ENCODE results near the gene RANBP10. TPM values are rescaled to one million over a fixed set of nuclear protein-coding genes. Genes with fewer than 3 reads are reported as not detected.

RANBP10 gene
- total and polyA plus RNA-seq, 2 of the 13 experiments (the other 11 are each of a cell fraction or from before 2014, with no cell fraction given) = 9.2 to 22.7 TPM

- TF ChIP-seq ERF (CRISPR knock-in tag; IDR thresholded peaks at IDR 0.05) (peak; percentile 48; the same call in 1 of the 2 replicates), POGK (CRISPR knock-in tag; conservative IDR thresholded peaks at IDR 0.05) (peak; percentile 80; the same call in 1 of the 2 replicates), ZNF75D (CRISPR knock-in tag; IDR thresholded peaks at IDR 0.05; ENCODE audit: borderline replicate concordance) (no peak), MIER2 (CRISPR knock-in tag; IDR thresholded peaks at IDR 0.05) (0 out of 2 replicates have a peak, but pooled peaks have one; percentile 19), CEBPB (IDR thresholded peaks at IDR 0.05; ENCODE audit: borderline replicate concordance, low read depth, low read length) (no peak), PHF8 (CRISPR knock-in tag; IDR thresholded peaks at IDR 0.05) (peak; percentile 99), ZGPAT (CRISPR knock-in tag; IDR thresholded peaks at IDR 0.05) (peak; percentile 76; the same call in 1 of the 2 replicates), PBX2 (CRISPR knock-in tag; IDR thresholded peaks at IDR 0.05) (no peak), ZNF772 (CRISPR knock-in tag; IDR thresholded peaks at IDR 0.05) (peak; percentile 84; the same call in 1 of the 2 replicates), AGO2 (optimal IDR thresholded peaks at IDR 0.05; ENCODE audit: low read depth, low read length) (peak; percentile 78), ZNF263 (CRISPR knock-in tag; IDR thresholded peaks at IDR 0.05) (0 out of 2 replicates have a peak, but pooled peaks have one; percentile 11), ATF7-NPFF (CRISPR knock-in tag; IDR thresholded peaks at IDR 0.05; ENCODE audit: low read depth) (peak; percentile 88; the same call in 1 of the 2 replicates), ZNF574 (CRISPR knock-in tag; IDR thresholded peaks at IDR 0.05) (peak; percentile 74; the same call in 1 of the 2 replicates), GFI1 (CRISPR knock-in tag; IDR thresholded peaks at IDR 0.05; ENCODE audit: borderline replicate concordance) (no peak; the same call in 1 of the 2 replicates), ZNF30 (CRISPR knock-in tag; IDR thresholded peaks at IDR 0.05) (no peak), BRCA1 (CRISPR knock-in tag; IDR thresholded peaks at IDR 0.05) (peak; percentile 85; the same call in 1 of the 2 replicates)
- TF ChIP-seq, protein P1, sequence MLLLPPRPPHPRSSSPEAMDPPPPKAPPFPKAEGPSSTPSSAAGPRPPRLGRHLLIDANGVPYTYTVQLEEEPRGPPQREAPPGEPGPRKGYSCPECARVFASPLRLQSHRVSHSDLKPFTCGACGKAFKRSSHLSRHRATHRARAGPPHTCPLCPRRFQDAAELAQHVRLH (CRISPR knock-in tag; IDR thresholded peaks at IDR 0.05; ENCODE audit: borderline replicate concordance, low read depth) = no peak
These were observed 87.1 kb downstream of the RANBP10 start, which contains the start of gene GFOD2 (continued) for GRCh38 chr16:67719048-67719777.

All from HepG2 (cell line).